GM12892 (cell line): ENCODE measurements around the gene CSNK1E.
"Not testable (repeated sequence)": the region's sequence is repeated elsewhere in the genome, so short reads cannot be mapped to it uniquely, and the experiment has no call there.

Source experiments
- POLR2A ChIP-seq: IDR thresholded peaks from 2 replicates; pipeline ENCODE4 v1.6.1; 2011; ENCODE audit warnings: low read depth, low read length, control low read depth
- TAF1 ChIP-seq: IDR thresholded peaks from 2 replicates; pipeline ENCODE4 v1.6.1; 2011; ENCODE audit warnings: low read depth, mild to moderate bottlenecking, control low read depth, low read length, borderline replicate concordance

DNA sequence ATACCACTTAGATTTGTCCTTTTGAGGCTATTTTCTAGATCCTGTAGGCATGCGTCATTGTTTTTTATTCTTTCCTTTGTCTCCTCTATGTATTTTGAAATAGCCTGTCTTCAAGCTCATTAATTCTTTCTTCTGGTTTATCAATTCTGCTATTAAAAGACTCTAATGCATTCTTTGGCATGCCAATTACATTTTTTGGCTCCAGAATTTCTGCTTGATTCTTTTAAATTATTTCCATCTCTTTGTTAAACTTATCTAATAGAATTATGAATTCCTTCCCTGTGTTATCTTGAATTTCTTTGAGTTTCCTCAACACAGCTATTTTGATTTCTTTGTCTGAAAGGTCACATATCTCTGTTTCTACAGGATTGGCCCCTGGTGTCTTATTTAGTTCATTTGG, 42.6 kb upstream of the CSNK1E start:
- not testable (repeated sequence) for TF ChIP-seq POLR2A, TAF1
